GM18508 (cell line): ENCODE measurements around the gene CD300A.

Experiments used
- ATAC-seq: cut with Tn5 transposase; IDR thresholded peaks from one replicate; pipeline ENCODE4 v1.9.1; 2021; ENCODE audit warnings: moderate number of reproducible peaks; ENCODE audit not compliant: insufficient read depth, unreplicated experiment

The CD300A gene

DNA sequence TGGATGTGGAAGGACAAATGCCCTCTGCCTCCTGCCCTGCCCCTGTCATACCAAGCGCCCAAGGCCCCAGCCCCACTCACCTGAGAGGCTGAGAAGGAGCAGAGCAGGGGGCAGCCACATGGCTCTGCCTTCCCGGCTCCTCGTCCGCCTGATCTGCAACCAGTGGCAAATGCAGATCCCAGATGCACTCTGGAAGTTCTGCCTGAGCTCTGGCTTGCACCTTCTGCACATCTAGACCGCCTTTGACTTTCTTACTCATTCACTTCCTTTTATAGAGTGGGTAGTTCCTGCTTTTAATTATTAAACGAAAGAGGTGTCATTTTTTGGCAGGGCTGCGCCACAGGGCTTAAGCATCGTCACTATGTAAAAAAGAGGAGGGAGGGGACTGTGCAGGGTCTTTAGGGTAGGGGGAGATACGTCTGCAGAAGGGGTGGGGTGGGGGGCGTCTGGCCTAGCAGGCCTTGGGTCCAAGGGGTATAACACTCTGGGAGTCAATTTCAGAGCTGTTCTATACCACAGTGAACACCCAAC lies 64.9 kb downstream of the CD300A start, which contains the start of gene CD300LB:
Gene CD300LB (minus strand): TSS at position 245 of the 531 bp plus-strand sequence. CDS start 125 bp downstream, at position 120.
- no peak for ATAC-seq

DNA sequence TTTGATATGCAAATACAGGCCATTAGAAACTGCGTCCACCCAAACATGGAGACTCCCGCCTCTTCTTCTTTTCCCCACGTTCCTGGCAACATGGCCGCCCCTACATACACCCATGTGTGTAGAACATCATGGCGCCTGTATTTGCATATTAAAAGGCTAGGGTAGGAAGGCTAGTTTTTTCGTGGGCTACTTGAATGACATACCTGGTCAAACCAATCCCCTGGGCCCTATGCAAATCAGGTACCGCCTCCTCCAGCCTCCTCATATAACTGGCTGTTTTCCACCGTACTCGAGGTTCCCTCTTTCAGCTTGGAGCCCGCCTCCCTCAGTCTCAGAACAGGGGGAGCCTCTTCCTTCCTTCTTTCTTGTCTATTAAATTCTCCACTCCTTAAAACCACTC lies 65.7 kb downstream of the CD300A start:
- no peak for ATAC-seq
